ENCODE data around the gene PRELID3B.
A peak's percentile ranks its signal among the peaks of the same experiment; 100 is the strongest.
"Not testable (repeated sequence)": the region's sequence is repeated elsewhere in the genome, so short reads cannot be mapped to it uniquely, and the experiment has no call there.

Gene PRELID3B

GRCh38 chr20:59050437-59050836 is 7.9 kb upstream of the PRELID3B start:
- no peak for DNase-seq (ENCODE audit: low read depth, low spot score)

GRCh38 chr20:59048681-59049030 is 6.1 kb upstream of the PRELID3B start:
- DNase-seq (ENCODE audit: low read depth, low spot score): no peak

- DNase-seq (ENCODE audit: low read depth, low spot score): no peak
Observed at GRCh38 chr20:59047938-59048680, 5.5 kb upstream of the PRELID3B start.

GRCh38 chr20:59046862-59047261 is 4.3 kb upstream of the PRELID3B start:
- DNase-seq (ENCODE audit: low read depth, low spot score): no peak

- no peak for DNase-seq (ENCODE audit: low read depth, low spot score)
Observed at GRCh38 chr20:59044796-59045195, 2.2 kb upstream of the PRELID3B start.

- no peak for DNase-seq (ENCODE audit: low read depth, low spot score)
Observed at GRCh38 chr20:59044295-59044694, 1.7 kb upstream of the PRELID3B start.

GRCh38 chr20:59043698-59044097 is 1.1 kb upstream of the PRELID3B start:
- DNase-seq (ENCODE audit: low read depth, low spot score): no peak

- DNase-seq (ENCODE audit: low read depth, low spot score): peak; percentile 89
Observed at GRCh38 chr20:59042796-59043631, 428 bp upstream of the PRELID3B start.

GRCh38 chr20:59041487-59041886 is 1.1 kb downstream of the PRELID3B start:
- DNase-seq (ENCODE audit: low read depth, low spot score): not testable (repeated sequence)

- DNase-seq (ENCODE audit: low read depth, low spot score): no peak
Observed at GRCh38 chr20:59040667-59041066, 1.9 kb downstream of the PRELID3B start.

- DNase-seq (ENCODE audit: low read depth, low spot score): no peak
Observed at GRCh38 chr20:59039233-59039632, 3.4 kb downstream of the PRELID3B start.

- no peak for DNase-seq (ENCODE audit: low read depth, low spot score)
Observed at GRCh38 chr20:59037386-59037785, 5.2 kb downstream of the PRELID3B start.

- DNase-seq (ENCODE audit: low read depth, low spot score): no peak
Observed at GRCh38 chr20:59035381-59035780, 7.2 kb downstream of the PRELID3B start.

- DNase-seq (ENCODE audit: low read depth, low spot score): no peak
Observed at GRCh38 chr20:59033616-59034165, 8.9 kb downstream of the PRELID3B start.

GRCh38 chr20:59033093-59033492 is 9.5 kb downstream of the PRELID3B start:
- no peak for DNase-seq (ENCODE audit: low read depth, low spot score)

- DNase-seq (ENCODE audit: low read depth, low spot score): no peak
Observed at GRCh38 chr20:59032713-59033059, 9.9 kb downstream of the PRELID3B start.

GRCh38 chr20:59032023-59032712 is 10.4 kb downstream of the PRELID3B start, which contains the start of gene ATP5F1E:
Gene ATP5F1E, minus strand, starts transcription at chr20:59032335. Its CDS starts 84 bp downstream, at chr20:59032251.
- DNase-seq (ENCODE audit: low read depth, low spot score): peak; percentile 88

- DNase-seq (ENCODE audit: low read depth, low spot score): no peak
Observed at GRCh38 chr20:59031564-59032022, 11.0 kb downstream of the PRELID3B start.

GRCh38 chr20:59030911-59031563 is 11.5 kb downstream of the PRELID3B start:
- DNase-seq (ENCODE audit: low read depth, low spot score): no peak

- DNase-seq (ENCODE audit: low read depth, low spot score): no peak
Observed at GRCh38 chr20:59028812-59029211, 13.8 kb downstream of the PRELID3B start.

GRCh38 chr20:59027741-59028320 is 14.8 kb downstream of the PRELID3B start:
- DNase-seq (ENCODE audit: low read depth, low spot score): no peak

All from activated CD4-positive, CD25-positive, alpha-beta regulatory T cell treated with anti-CD3 and anti-CD28 coated beads, Interleukin-2, amount 50 U/mL, for 16 hours (primary cell).